Neural cell (in vitro differentiated cells): ENCODE results near the gene ATP12A. TPM values are rescaled to one million over a fixed set of nuclear protein-coding genes. Genes with fewer than 3 reads are reported as not detected.

ENCODE experiments used
- H2AFZ ChIP-seq: fragments of 200-600, 300-800 bp; sonication (generic), shearing (Covaris generic); 2 replicates; pipeline ENCODE4 v1.6.0; 2014; ENCODE audit warnings: low read depth, mild to moderate bottlenecking, antibody characterized with exemption, low read length, moderate library complexity
- H3F3A ChIP-seq: fragments of 200-600 bp; shearing (Covaris generic); 2 replicates; pipeline ENCODE4 v1.6.1; 2016; ENCODE audit warnings: mild to moderate bottlenecking, moderate library complexity, mixed read lengths, antibody characterized with exemption, low read length; ENCODE audit not compliant: insufficient read depth, poor library complexity, severe bottlenecking
- H3K27ac ChIP-seq: fragments of 200-600, 300-800 bp; sonication (generic), shearing (Covaris generic); 2 replicates; pipeline ENCODE4 v1.5.1; 2014; ENCODE audit warnings: mild to moderate bottlenecking, low read length, moderate library complexity
- H3K27me3 ChIP-seq: fragments of 300-800, 200-600 bp; sonication (generic), shearing (Covaris generic); 2 replicates; pipeline ENCODE4 v1.6.0; 2014; ENCODE audit warnings: mild to moderate bottlenecking, low read depth, low read length, moderate library complexity; ENCODE audit not compliant: insufficient read depth
- H3K36me3 ChIP-seq: fragments of 300-800, 200-600 bp; sonication (generic), shearing (Covaris generic); 2 replicates; pipeline ENCODE4 v1.5.1; 2014; ENCODE audit warnings: mild to moderate bottlenecking, antibody characterized with exemption, low read length, moderate library complexity; ENCODE audit not compliant: insufficient read depth
- H3K4me2 ChIP-seq: fragments of 300-800, 200-600 bp; sonication (generic), shearing (Covaris generic); 2 replicates; pipeline ENCODE4 v1.6.0; 2014; ENCODE audit warnings: mild to moderate bottlenecking, low read length
- H3K4me3 ChIP-seq: fragments of 300-800, 200-600 bp; sonication (generic), shearing (Covaris generic); 2 replicates; pipeline ENCODE4 v1.5.1; 2014; ENCODE audit warnings: mild to moderate bottlenecking, low read length, moderate library complexity
- H3K79me2 ChIP-seq: fragments of 200-600 bp; shearing (Covaris generic); replicated peaks from 2 replicates; pipeline ENCODE4 v1.6.0; 2014; ENCODE audit warnings: mild to moderate bottlenecking, low read length, moderate library complexity; ENCODE audit not compliant: insufficient read depth
- H3K9ac ChIP-seq: fragments of 300-800, 200-600 bp; sonication (generic), shearing (Covaris generic); 2 replicates; pipeline ENCODE4 v1.6.1; 2016; ENCODE audit warnings: mild to moderate bottlenecking, low read length, mixed read lengths
- H3K9me2 ChIP-seq: fragments of 200-600 bp; shearing (Covaris generic); 2 replicates; pipeline ENCODE4 v1.6.1; 2016; ENCODE audit warnings: mild to moderate bottlenecking, low read length, mixed read lengths; ENCODE audit not compliant: insufficient read depth
- H3K9me3 ChIP-seq: fragments of 200-600, 300-800 bp; sonication (generic), shearing (Covaris generic); 2 replicates; pipeline ENCODE4 v1.6.1; 2016; ENCODE audit warnings: mild to moderate bottlenecking, mixed run types, low read length, moderate library complexity, mixed read lengths
- H4K20me1 ChIP-seq: fragments of 200-600 bp; shearing (Covaris generic); 2 replicates; pipeline ENCODE4 v1.6.1; 2016; ENCODE audit warnings: mild to moderate bottlenecking, mixed run types; ENCODE audit not compliant: insufficient read depth
- CTCF ChIP-seq: fragments of 450-650 bp; IDR thresholded peaks from 2 replicates; pipeline ENCODE4 v1.5.1; 2014; ENCODE audit warnings: antibody characterized with exemption, mild to moderate bottlenecking, moderate library complexity; ENCODE audit not compliant: poor library complexity, severe bottlenecking
- EP300 ChIP-seq: fragments of 450-650 bp; conservative IDR thresholded peaks from 2 replicates; pipeline ENCODE4 v1.6.1; 2014; ENCODE audit warnings: antibody characterized with exemption, mild to moderate bottlenecking, moderate library complexity; ENCODE audit not compliant: poor library complexity, severe bottlenecking
- EZH2 ChIP-seq: fragments of 200-600, 300-800 bp; shearing (Covaris generic), sonication (generic); IDR thresholded peaks from 2 replicates; pipeline ENCODE4 v1.6.1; 2014; ENCODE audit warnings: antibody characterized with exemption, low read length, borderline replicate concordance, mild to moderate bottlenecking; ENCODE audit not compliant: insufficient read depth, poor library complexity, severe bottlenecking
- MXI1 ChIP-seq: fragments of 450-650 bp; conservative IDR thresholded peaks from 2 replicates; pipeline ENCODE4 v1.6.1; 2014; ENCODE audit warnings: antibody characterized with exemption, mild to moderate bottlenecking; ENCODE audit not compliant: poor library complexity, severe bottlenecking
- POLR2AphosphoS5 ChIP-seq: IDR thresholded peaks from 2 replicates; pipeline ENCODE4 v1.6.1; 2012
- RAD21 ChIP-seq: fragments of 450-650 bp; conservative IDR thresholded peaks from 2 replicates; pipeline ENCODE4 v1.6.1; 2014; ENCODE audit warnings: antibody characterized with exemption, mild to moderate bottlenecking, moderate library complexity
- REST ChIP-seq: IDR thresholded peaks from 2 replicates; pipeline ENCODE4 v1.6.1; 2012; ENCODE audit warnings: borderline replicate concordance
- SMC3 ChIP-seq: fragments of 450-650 bp; conservative IDR thresholded peaks from 2 replicates; pipeline ENCODE4 v1.6.1; 2014; ENCODE audit warnings: antibody characterized with exemption, mild to moderate bottlenecking, moderate library complexity; ENCODE audit not compliant: poor library complexity
- TAF1 ChIP-seq: IDR thresholded peaks from 2 replicates; pipeline ENCODE4 v1.6.1; 2012; ENCODE audit warnings: low read depth
- polyA plus RNA-seq: library from polyadenylated mRNA; depleted of rRNA; stranded (reverse); fragments of >200 nt; gene quantifications from 2 replicates; pipeline ENCODE4 v1.2.3, GENCODE V29; 2014

ATP12A gene
- polyA plus RNA-seq, 1 donor from 2014 or later = not detected

- H2AFZ ChIP-seq = no peak overlapping the region
- no peaks in the 10 kb centered on the region for H3K36me3 ChIP-seq
- no peaks in the 10 kb centered on the region for H3F3A ChIP-seq
- no peaks in the 10 kb centered on the region for H4K20me1 ChIP-seq
- H3K79me2 ChIP-seq = no peaks in the 10 kb centered on the region
- TF ChIP-seq EZH2 (no peak), RAD21 (no peak), MXI1 (no peak), REST (no peak), POLR2AphosphoS5 (no peak), CTCF (no peak), SMC3 (no peak), TAF1 (no peak), EP300 (no peak)
- H3K27ac ChIP-seq = no peak overlapping the region
- no peak overlapping the region for H3K9ac ChIP-seq
- no peak overlapping the region for H3K4me2 ChIP-seq
- no peaks in the 10 kb centered on the region for H3K9me2 ChIP-seq
- H3K4me3 ChIP-seq = no peak overlapping the region
- no peaks in the 10 kb centered on the region for H3K27me3 ChIP-seq
- H3K9me3 ChIP-seq = no peaks in the 10 kb centered on the region
These were observed 38.9 kb downstream of the ATP12A start for GRCh38 chr13:24719139-24719538.

GRCh38 chr13:24723206-24723605 lies 43.0 kb downstream of the ATP12A start:
- H3K79me2 ChIP-seq = no peaks in the 10 kb centered on the region
- no peak overlapping the region for H2AFZ ChIP-seq
- no peak overlapping the region for H3K4me2 ChIP-seq
- no peak overlapping the region for H3K9ac ChIP-seq
- no peaks in the 10 kb centered on the region for H3K9me3 ChIP-seq
- no peaks in the 10 kb centered on the region for H3K9me2 ChIP-seq
- no peaks in the 10 kb centered on the region for H3K36me3 ChIP-seq
- H3K4me3 ChIP-seq = no peak overlapping the region
- no peak overlapping the region for H3K27ac ChIP-seq
- H4K20me1 ChIP-seq = no peaks in the 10 kb centered on the region
- TF ChIP-seq REST = no peak
- no peak for TF ChIP-seq EZH2
- no peak for TF ChIP-seq TAF1
- TF ChIP-seq POLR2AphosphoS5 = no peak
- TF ChIP-seq SMC3 = no peak
- TF ChIP-seq CTCF = no peak
- no peak for TF ChIP-seq EP300
- TF ChIP-seq RAD21 = no peak
- TF ChIP-seq MXI1 = no peak
- no peaks in the 10 kb centered on the region for H3F3A ChIP-seq
- no peaks in the 10 kb centered on the region for H3K27me3 ChIP-seq
